ELF-1 (cell line): ENCODE results near the gene NDNF.
A peak's percentile ranks its signal among the peaks of the same experiment; 100 is the strongest.

Source experiments
- DNase-seq: peaks from one replicate; pipeline ENCODE4 v3.0.0-alpha.2; 2016; ENCODE audit warnings: low read depth, low spot score

Gene NDNF

DNA sequence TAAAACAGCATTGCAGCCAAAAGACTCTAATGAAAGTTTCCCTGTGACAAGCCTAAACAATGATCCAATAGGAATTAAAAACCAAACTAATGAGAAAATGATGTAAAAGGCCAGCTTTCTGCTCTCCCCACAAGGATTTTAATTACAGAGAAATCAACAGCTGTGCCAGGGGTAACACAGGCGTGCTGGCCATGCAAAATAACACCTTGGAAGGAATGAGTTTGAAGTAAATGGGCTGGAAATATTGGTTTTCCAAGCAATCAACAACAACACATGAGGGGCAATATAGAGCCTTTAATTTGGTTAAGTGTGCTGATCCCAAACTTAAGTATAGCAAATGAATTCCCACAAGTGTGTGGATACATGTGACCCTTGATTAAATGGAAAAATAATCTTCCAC, 56.9 kb downstream of the NDNF start:
- no peak for DNase-seq

DNA sequence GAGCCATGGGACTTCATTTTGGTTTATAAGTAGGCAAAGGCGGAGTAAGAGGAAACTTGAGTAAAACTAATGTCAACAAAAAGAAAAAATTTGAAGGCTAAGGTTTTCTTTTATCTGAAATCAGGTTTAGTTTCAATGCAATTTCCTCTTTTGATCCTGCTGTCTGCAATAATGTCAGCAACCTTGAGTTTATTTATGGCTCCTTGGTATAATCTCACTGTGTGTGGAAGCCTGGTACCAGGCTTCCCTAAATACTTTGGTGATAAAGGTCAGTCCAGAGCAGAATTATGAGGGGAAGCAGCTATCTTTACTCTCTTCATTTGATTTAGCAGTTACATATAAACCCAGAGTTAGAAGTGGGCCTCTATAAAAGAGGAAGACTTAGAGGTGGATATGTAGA, 57.8 kb downstream of the NDNF start:
- no peak for DNase-seq

- DNase-seq: peak; percentile 26
Observed at GRCh38 chr4:121011780-121012340, 60.5 kb downstream of the NDNF start.

- DNase-seq: no peak
Observed at GRCh38 chr4:121011138-121011537, 61.2 kb downstream of the NDNF start.

DNA sequence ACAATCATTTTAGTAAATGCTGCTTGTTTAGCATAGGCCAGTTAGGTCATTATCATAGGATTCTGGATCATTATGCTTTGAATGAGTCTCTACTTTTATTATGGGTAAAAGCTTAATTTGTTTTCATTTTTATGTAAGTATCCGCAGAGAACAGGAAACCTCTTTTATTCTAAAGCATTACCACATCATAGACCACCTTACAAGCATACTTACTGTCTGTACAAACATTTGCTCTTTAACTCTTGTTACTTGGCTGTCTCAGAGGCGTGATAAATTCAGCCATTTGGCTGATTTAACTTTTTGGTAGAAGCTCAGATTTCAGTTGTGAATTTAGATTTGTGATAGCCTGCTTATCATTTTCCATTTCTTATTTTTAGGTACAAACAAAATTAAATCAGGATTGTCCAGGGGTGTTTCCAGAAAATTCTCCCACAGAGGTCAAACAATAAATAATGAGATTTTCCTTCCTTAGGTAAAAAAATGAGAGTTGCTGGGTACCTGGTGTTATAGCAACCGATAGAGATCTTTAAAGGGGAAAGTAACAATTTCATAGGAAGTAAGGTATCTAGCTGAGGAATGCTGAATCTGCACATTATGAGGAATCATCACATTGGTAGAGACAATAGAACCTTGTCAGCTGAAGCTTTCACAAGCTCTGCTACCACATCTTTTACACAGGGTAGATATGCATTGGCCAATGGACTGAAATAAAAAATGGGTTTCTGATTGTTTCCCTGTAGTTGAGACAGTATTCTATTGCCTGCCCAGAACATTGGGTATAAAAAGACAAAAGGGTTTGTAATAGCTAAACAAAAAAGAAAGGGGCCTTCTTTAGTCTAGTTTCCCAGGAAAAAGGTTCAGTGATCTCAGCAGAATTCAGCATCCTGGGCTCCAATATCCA, 62.5 kb downstream of the NDNF start:
- DNase-seq: no peak

- DNase-seq: no peak
Observed at GRCh38 chr4:121007660-121008059, 64.7 kb downstream of the NDNF start.

- no peak for DNase-seq
Observed at GRCh38 chr4:121003863-121004262, 68.5 kb downstream of the NDNF start.

DNA sequence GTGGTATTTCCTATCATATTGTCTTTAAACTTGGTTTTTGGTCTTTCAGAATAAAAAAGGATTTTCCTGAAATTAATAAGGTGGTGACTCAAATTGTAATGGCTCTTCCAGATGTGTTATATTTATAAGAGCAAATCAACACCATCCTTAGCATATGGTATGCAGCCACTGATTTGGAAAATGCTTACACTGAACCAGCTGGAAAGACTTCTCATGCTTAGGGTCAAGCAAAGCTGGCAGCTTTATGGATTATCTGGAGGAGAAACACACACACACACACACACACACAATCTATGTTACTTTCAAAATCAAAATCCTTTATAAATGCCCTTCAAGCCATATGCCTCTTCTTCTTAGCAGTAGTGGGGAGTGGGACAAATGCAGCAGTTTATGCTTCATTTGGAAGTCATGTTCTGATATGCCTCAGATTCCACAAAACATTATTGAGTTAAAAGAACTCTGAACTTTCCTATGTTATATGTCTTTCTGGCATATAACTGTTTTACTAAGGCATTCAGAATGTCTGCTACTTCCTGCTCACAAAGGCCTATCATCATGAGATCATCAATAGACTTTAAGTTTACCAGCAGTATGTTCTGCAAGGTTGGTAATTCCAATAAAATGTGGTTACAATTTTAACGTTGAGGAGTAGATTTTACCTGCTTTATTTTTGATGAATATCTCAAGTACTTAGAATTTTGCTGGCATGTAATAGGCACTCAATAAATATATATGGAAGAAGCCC, 76.9 kb downstream of the NDNF start:
- no peak for DNase-seq

- no peak for DNase-seq
Observed at GRCh38 chr4:120994521-120994920, 77.8 kb downstream of the NDNF start.

DNA sequence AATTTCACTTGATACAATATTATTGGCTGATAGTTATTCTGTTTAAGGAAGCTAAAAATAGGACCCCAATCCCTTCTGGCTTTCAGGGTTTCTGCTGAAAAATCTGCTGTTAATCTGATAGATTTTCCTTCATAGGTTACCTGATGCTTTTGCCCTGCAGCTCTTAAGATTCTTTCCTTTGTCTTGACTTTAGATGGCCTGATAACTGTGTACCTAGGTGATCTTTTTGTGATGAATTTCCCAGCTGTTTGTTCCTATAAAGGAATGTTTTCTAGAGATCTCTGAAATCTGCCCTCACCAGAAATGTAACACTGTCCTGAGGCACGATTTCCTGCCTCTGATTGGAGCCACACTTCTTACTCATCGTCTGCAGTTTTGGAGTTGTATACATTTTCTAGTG, 80.5 kb downstream of the NDNF start:
- no peak for DNase-seq

DNA sequence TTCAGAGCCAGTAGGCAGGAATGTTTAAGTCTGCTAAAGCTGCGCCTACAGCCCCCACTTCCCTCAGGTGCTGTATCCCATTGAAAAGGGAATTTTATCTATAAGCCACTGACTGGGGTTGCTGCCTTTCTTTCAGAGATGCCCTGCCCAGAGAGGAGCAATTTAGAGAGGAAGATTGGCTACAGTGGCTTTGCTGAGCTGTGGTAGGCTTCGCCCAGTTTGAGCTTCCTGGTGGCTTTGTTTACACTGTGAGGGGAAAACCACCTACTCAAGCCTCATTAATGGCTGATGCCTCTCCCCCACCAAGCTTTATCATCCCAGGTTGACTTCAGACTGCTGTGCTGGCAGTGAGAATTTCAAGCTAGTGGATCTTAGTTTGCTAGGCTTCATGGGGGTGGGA, 82.1 kb downstream of the NDNF start:
- no peak for DNase-seq
